GM18517 (cell line): Measurements from ENCODE around the gene NOXRED1.
A peak's percentile ranks its signal among the peaks of the same experiment; 100 is the strongest.
"Not testable (repeated sequence)": the region's sequence is repeated elsewhere in the genome, so short reads cannot be mapped to it uniquely, and the experiment has no call there.

ENCODE experiments used
- ATAC-seq: cut with Tn5 transposase; IDR thresholded peaks from one replicate; pipeline ENCODE4 v1.9.1; 2021; ENCODE audit warnings: mild to moderate bottlenecking, moderate library complexity; ENCODE audit not compliant: unreplicated experiment

NOXRED1 gene, protein sequence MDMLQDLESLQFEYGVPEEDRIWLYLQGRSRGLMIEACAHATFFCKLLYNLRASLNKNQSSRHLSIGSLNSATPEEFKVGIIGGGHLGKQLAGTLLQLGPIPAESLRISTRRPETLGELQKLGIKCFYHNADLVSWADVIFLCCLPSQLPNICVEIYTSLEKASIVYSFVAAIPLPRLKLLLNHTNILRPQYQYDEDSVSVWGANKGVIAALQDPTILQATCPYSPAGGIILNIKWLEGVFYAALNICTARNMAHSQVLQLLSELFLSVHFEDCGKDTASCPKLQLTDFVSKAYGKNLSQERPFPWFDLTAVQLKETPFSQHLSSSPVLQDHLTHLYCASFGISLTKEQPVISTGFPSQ

DNA sequence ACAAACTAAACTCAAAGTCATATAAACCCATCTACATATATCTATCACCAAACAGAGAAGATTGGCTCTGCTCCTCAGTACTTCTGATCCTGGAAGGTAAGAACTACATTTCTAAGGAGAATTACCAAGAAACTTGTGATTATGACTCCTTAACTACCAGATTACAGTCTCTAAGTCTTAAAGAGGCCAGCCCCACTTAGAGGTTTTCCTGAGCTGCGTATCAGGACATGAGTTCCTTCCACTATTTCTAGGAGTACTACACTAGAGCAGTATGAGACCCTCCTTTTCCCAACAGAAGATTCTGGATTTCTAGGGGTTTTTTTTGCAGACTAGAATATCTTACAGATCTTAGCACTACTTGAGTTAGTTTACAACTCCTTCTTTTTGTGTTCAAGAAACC, at the start of gene NOXRED1:
NOXRED1 (minus strand) TSS at position 101 of the 400 bp plus-strand sequence. CDS start 634 bp downstream, outside the sequence.
- ATAC-seq = no peak

DNA sequence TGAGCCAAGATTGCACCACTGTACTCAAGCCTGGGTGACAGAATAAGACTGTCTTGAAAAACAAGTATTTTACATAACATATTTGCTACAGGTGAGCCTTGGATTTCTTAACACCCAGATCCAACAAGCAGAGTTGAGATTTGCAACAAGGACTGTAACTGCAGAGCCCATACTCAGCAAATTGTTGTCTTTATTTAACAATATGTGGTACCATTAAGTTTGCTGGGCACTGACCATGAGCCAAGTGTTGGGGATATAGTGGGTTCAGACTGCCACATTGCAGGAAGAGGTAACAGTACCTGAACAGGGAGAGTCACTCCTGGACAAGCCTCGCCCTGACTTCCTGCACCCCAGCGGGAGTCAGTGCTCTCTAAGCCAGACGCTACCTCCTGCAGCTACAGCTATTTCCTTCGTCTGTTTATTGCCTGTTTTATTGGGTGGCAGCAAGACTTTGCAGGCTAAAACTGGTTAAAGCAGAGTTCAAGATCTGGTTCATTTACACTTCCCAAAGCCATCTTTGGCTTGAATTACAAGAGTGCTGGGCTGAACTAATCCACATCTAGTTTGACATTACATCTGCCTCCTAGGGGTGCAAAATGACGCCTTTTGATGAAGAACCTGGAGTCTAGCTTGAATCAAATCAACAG, 47.0 kb upstream of the NOXRED1 start:
- ATAC-seq = no peak

GRCh38 chr14:77469539-77469938, 46.2 kb upstream of the NOXRED1 start:
- ATAC-seq = no peak

DNA sequence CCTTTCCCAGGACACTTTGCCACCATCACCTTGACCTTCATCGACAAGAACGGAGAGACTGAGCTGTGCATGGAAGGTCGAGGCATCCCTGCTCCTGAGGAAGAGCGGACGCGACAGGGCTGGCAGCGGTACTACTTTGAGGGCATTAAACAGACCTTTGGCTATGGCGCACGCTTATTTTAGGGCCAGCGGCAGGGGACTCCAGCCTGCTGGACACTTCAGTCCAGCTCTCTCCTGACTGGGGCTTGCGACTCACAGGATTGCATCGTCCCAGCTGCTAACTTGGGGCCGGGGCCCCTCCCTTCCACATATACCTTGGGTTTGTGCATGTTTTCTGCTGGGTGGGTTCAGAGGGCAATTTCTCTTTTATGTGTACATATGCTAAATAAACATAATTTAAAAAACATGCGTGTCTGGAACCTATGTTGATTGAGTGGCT, 45.8 kb upstream of the NOXRED1 start:
- no peak for ATAC-seq

- no peak for ATAC-seq
Measured at GRCh38 chr14:77467801-77468200, 44.5 kb upstream of the NOXRED1 start.

- ATAC-seq = no peak
Measured at GRCh38 chr14:77459072-77459723, 35.9 kb upstream of the NOXRED1 start.

- ATAC-seq = peak; percentile 8
Measured at GRCh38 chr14:77458249-77458950, 35.1 kb upstream of the NOXRED1 start.

DNA sequence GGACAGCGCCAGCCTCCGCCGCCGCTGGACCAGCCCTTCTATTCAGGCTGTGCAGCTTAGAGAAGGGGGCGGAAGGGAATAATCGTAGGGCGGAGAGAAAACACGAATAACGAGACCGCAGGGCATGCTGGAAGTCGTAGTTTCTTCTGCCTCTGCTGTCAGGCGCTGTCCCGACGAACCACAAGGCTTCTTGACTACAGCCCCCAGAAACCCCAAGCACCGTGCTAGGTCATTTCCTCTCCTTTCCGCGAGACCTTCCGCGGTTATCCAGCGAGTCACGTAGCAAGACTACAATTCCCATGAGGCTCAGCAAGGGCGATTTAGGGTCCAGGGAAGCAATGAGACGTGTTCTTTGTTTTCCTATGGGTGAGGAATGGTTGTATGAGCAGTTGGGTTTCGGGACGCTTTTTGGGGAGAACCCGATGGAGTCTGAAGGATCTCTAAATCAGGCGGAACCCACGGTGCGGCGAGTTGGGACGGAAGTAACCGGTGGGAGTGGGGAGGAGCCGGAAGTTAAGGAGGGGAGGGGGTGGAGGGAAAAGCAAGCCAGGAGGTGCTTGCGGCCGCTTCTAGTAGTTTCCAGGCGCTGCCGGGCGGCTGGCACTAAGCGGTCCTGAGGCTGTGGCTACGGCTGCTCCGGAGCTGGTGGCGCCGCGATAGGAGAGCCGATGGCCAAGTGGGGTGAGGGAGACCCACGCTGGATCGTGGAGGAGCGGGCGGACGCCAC, 34.4 kb upstream of the NOXRED1 start, which contains the start of the genes AHSA1 and VIPAS39:
AHSA1 (plus strand) TSS at position 572 of the 727 bp plus-strand sequence; CDS start at position 669, 97 bp downstream.
VIPAS39 (minus strand) TSS at position 80 of the 727 bp plus-strand sequence. CDS start 3,499 bp downstream, outside the sequence.
- ATAC-seq = peak; percentile 93

DNA sequence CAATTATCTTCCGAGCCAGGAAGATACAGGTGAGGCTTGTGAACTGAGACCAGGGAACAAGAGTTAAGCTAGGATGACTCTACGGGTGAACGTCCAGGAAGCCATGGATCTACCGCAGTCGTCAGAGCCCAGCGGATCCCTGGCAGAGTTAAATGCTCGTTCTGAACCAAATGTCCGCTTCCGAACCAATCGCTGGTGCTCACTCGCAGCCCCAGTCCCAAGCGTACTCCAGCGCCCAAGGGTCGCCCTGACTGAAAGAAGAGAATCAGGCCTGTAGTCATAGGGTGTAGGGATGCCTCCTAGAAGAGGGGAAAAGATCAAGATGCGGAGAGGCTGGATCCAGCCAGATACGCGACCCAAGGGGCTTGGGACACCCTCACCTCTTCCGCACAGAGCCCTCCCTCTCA, 33.8 kb upstream of the NOXRED1 start:
- ATAC-seq = peak; percentile 27

- no peak for ATAC-seq
Measured at GRCh38 chr14:77455966-77456640, 32.8 kb upstream of the NOXRED1 start.

DNA sequence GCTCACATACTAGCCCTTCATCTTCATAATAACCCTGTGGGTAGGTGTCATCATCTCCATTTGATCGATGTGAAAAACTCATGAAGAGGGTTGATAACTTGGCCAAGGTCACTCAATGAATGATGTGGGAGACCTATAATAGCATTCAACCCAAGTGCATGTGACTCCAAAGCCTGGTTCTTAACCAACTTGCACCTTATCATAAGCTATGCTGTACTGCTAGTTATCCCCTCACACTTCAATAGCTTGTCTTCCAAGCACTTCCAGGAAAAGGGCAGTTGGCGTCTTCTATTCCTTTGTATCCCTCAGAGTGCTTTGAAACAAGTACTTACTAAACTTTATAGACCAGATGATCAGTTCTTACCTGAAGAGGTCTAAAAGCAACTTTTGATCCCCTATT, 18.9 kb upstream of the NOXRED1 start:
- ATAC-seq = no peak

DNA sequence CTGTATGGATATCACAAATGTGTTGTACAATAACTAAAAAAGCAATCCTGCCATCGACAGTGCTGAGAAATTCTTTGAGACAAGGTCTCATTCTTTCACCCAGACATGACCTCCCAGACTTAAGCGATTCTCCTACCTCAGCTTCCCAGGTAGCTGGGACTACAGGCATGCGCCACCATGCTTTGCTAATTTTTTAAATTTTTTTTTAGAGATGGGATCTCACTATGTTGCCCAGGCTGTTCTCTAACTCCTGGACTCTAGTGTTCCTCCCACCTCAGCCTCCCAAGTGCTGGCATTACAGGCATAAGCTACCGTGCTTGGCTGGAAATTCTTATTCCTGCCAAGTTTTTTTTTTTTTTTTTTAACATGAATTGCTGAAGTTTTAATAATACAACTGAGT, 16.5 kb upstream of the NOXRED1 start:
- ATAC-seq = no peak

GRCh38 chr14:77438596-77438995, 15.3 kb upstream of the NOXRED1 start:
- ATAC-seq = no peak

DNA sequence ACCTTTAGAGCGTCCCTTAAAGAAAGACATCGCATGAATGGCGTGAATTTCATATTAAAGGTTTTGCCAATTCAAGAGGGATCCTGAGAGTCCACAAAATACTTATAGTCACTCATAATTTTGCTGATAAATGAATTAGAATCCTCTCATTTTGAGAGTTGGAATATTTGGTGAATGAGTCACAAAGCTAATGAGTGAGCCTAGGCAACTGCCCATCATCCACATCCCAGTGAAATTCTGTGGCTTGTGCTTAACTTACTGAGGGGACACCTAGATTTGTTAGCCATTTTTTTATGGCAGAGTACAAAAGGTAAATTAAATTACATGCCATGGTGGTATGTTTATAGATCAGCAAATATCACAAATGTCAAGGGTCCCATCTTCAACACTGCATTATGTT, 12.7 kb upstream of the NOXRED1 start:
- no peak for ATAC-seq

- no peak for ATAC-seq
Measured at GRCh38 chr14:77426396-77426795, 3.1 kb upstream of the NOXRED1 start.

- ATAC-seq = no peak
Measured at GRCh38 chr14:77424862-77425261, 1.5 kb upstream of the NOXRED1 start.

DNA sequence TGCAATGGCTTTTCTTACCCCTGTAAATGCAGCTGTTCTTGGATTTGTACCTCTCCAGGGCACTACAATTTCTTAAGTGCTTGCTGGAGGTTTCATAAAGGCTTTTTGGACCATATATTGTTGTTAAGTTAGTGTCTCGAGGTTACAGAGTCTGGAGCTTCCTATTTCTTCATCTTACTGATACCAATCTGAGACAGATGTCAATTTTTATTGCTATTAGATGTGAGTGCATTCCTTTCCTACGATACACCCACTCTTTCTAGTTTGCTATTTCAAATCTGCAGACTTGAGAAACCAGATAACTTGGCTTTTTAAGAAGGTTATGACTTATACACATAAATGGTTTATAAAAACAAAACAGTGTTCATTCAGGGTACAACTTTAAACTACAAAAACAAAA, 2.1 kb downstream of the NOXRED1 start:
- ATAC-seq = no peak

- no peak for ATAC-seq
Measured at GRCh38 chr14:77416836-77417235, 6.5 kb downstream of the NOXRED1 start.

- not testable (repeated sequence) for ATAC-seq
Measured at GRCh38 chr14:77416098-77416497, 7.2 kb downstream of the NOXRED1 start.
